LHCN-M2 (cell line): ENCODE measurements around the gene RBM33. TPM values are rescaled to one million over a fixed set of nuclear protein-coding genes. Genes with fewer than 3 reads are reported as not detected.
"Not testable (repeated sequence)": the region's sequence is repeated elsewhere in the genome, so short reads cannot be mapped to it uniquely, and the experiment has no call there.

Experiments
- DNase-seq: peaks from one replicate; pipeline ENCODE4 v3.0.0-alpha.2; 2012; ENCODE audit warnings: low read depth
- polyA plus RNA-seq: library from polyadenylated mRNA; unstranded; fragments of >200 nt; gene quantifications from one replicate; pipeline ENCODE4 v1.2.1, GENCODE V29; 2012; ENCODE audit warnings: missing spikeins
- total RNA-seq: library from RNA; depleted of rRNA; stranded (reverse); fragments of >200 nt; gene quantifications from 2 replicates; pipeline ENCODE4 v1.2.3, GENCODE V29; 2014; rRNA removed

Gene RBM33
- total RNA-seq, result 21.9 and 30.8 TPM in 2 replicates
- 11.8 TPM for polyA plus RNA-seq

- DNase-seq, result peak; percentile 85
Observed at GRCh38 chr7:155644178-155644970, at the start of gene RBM33. Gene RBM33, plus strand, starts transcription at chr7:155644661. Its CDS starts 216 bp downstream, at chr7:155644877.

GRCh38 chr7:155594961-155595366 lies 49.5 kb upstream of the RBM33 start:
- peak; percentile 29 for DNase-seq

- DNase-seq, result no peak
Observed at GRCh38 chr7:155597753-155598140, 46.7 kb upstream of the RBM33 start.

GRCh38 chr7:155598810-155599210 lies 45.7 kb upstream of the RBM33 start:
- peak; percentile 69 for DNase-seq

- no peak for DNase-seq
Observed at GRCh38 chr7:155602156-155602555, 42.3 kb upstream of the RBM33 start.

GRCh38 chr7:155602750-155603149 lies 41.7 kb upstream of the RBM33 start:
- DNase-seq, result no peak

- DNase-seq, result no peak
Observed at GRCh38 chr7:155603205-155603857, 41.1 kb upstream of the RBM33 start.

- no peak for DNase-seq
Observed at GRCh38 chr7:155603858-155604503, 40.5 kb upstream of the RBM33 start.

GRCh38 chr7:155604504-155604997 lies 39.9 kb upstream of the RBM33 start:
- no peak for DNase-seq

GRCh38 chr7:155609185-155609584 lies 35.3 kb upstream of the RBM33 start:
- DNase-seq, result no peak

GRCh38 chr7:155610633-155611193 lies 33.7 kb upstream of the RBM33 start:
- no peak for DNase-seq

GRCh38 chr7:155611808-155612447 lies 32.5 kb upstream of the RBM33 start:
- DNase-seq, result no peak

GRCh38 chr7:155612658-155613057 lies 31.8 kb upstream of the RBM33 start:
- no peak for DNase-seq

GRCh38 chr7:155615085-155615484 lies 29.4 kb upstream of the RBM33 start:
- not testable (repeated sequence) for DNase-seq

GRCh38 chr7:155618708-155619633 lies 25.5 kb upstream of the RBM33 start:
- peak; percentile 83 for DNase-seq

GRCh38 chr7:155619634-155620271 lies 24.7 kb upstream of the RBM33 start:
- DNase-seq, result no peak

- DNase-seq, result no peak
Observed at GRCh38 chr7:155620497-155620896, 24.0 kb upstream of the RBM33 start.

- DNase-seq, result no peak
Observed at GRCh38 chr7:155621418-155621980, 23.0 kb upstream of the RBM33 start.

GRCh38 chr7:155624412-155624811 lies 20.0 kb upstream of the RBM33 start:
- no peak for DNase-seq
